CD4-positive, alpha-beta memory T cell (primary cell): ENCODE results near the gene NHEJ1. TPM values are rescaled to one million over a fixed set of nuclear protein-coding genes. Genes with fewer than 3 reads are reported as not detected.
A peak's percentile ranks its signal among the peaks of the same experiment; 100 is the strongest.

Experiments
- CTCF ChIA-PET: fragments of 350-600 bp; sonication (Branson Sonifier 250); formaldehyde crosslinking; loops from one replicate; lab custom pipeline; 2021; ENCODE audit warnings: inconsistent platforms; ENCODE audit not compliant: partially characterized antibody; lab: Charles Lee
- POLR2A ChIA-PET: fragments of 350-600 bp; sonication (Branson Sonifier 250); formaldehyde crosslinking; loops from one replicate; lab custom pipeline; 2021; ENCODE audit not compliant: partially characterized antibody; lab: Charles Lee
- DNase-seq, 5 donors: peaks; one replicate each; pipeline versions ENCODE4 v3.0.0 to v3.0.0-alpha.2; 2020 to 2022; ENCODE audit warnings: mixed read lengths in 1 of 5
- H3K27ac ChIP-seq: one replicate; pipeline ENCODE4 v1.7.0; 2013; ENCODE audit warnings: low read depth, low read length
- H3K27me3 ChIP-seq: 2 replicates; pipeline ENCODE4 v1.7.0; 2013; ENCODE audit warnings: mild to moderate bottlenecking, low read length, moderate library complexity; ENCODE audit not compliant: insufficient read depth
- H3K36me3 ChIP-seq: 2 replicates; pipeline ENCODE4 v1.7.0; 2013; ENCODE audit warnings: mild to moderate bottlenecking, low read length, moderate library complexity; ENCODE audit not compliant: insufficient read depth
- H3K4me1 ChIP-seq: 2 replicates; pipeline ENCODE4 v1.7.0; 2013; ENCODE audit warnings: mild to moderate bottlenecking, low read length, moderate library complexity; ENCODE audit not compliant: insufficient read depth
- H3K4me3 ChIP-seq, 2 donors: one replicate each; pipeline ENCODE4 v1.7.0; 2013; ENCODE audit warnings: low read length in 2 of 2, mild to moderate bottlenecking in 1 of 2
- H3K9me3 ChIP-seq, 2 donors: one replicate each; pipeline ENCODE4 v1.7.0; 2013; ENCODE audit warnings: low read length in 2 of 2, control low read depth in 1 of 2; ENCODE audit not compliant: control insufficient read depth in 1 of 2
- H3K27ac Mint-ChIP-seq, 7 donors: one replicate each; pipeline ENCODE4 v1.8.0; 2020 to 2021; ENCODE audit warnings: mixed read lengths in 7 of 7, mild to moderate bottlenecking in 6 of 7, inconsistent platforms in 3 of 7, moderate library complexity in 3 of 7
- H3K27me3 Mint-ChIP-seq, 2 donors: one replicate each; pipeline ENCODE4 v1.8.0; 2020 to 2021; ENCODE audit warnings: mixed read lengths in 2 of 2
- H3K36me3 Mint-ChIP-seq, 2 donors: one replicate each; pipeline ENCODE4 v1.8.0; 2020 to 2021; ENCODE audit warnings: mixed read lengths in 2 of 2, inconsistent platforms in 1 of 2, mild to moderate bottlenecking in 1 of 2
- H3K4me1 Mint-ChIP-seq, 4 donors: one replicate each; pipeline ENCODE4 v1.8.0; 2020 to 2021; ENCODE audit warnings: mixed read lengths in 4 of 4, mild to moderate bottlenecking in 1 of 4
- H3K4me3 Mint-ChIP-seq, 8 donors: one replicate each; pipeline ENCODE4 v1.8.0; 2020 to 2021; ENCODE audit warnings: mixed read lengths in 8 of 8, mild to moderate bottlenecking in 7 of 8, moderate library complexity in 6 of 8, inconsistent platforms in 3 of 8
- H3K9me3 Mint-ChIP-seq, 8 donors: one replicate each; pipeline ENCODE4 v1.8.0; 2020 to 2021; ENCODE audit warnings: mixed read lengths in 8 of 8, mild to moderate bottlenecking in 5 of 8, inconsistent platforms in 3 of 8, moderate library complexity in 1 of 8
- intact Hi-C: fragments of 100-400 bp; cut with micrococcal nuclease; formaldehyde crosslinking; loops from one replicate; pipeline ENCODE4 v1.15.1; 2023
- polyA plus RNA-seq, 2 donors: library from polyadenylated mRNA; unstranded; fragments of 300-500 nt; fragmentation: Illumina TruSeq; gene quantifications; one replicate each; pipeline ENCODE4 v1.2.3, GENCODE V29; 2021
- total RNA-seq, 2 experiments: library from RNA; stranded (reverse); gene quantifications; one replicate each; pipeline ENCODE4 v1.2.3, GENCODE V29; 2021

Gene NHEJ1
- total and polyA plus RNA-seq, 4 experiments from 2014 or later = 14.1 to 27.5 (median 20.5) TPM

GRCh38 chr2:219126555-219126954, 34.1 kb downstream of the NHEJ1 start:
- intact Hi-C loops = no loop called here
- Histone ChIP-seq H3K27ac (no peak overlapping the region), H3K4me1 (peaks cover 18% of the 10 kb centered on the region), H3K27me3 (no peaks in the 10 kb centered on the region), H3K36me3 (no peaks in the 10 kb centered on the region), H3K9me3 (no peaks in the 10 kb centered on the region), H3K4me3 (no peak overlapping the region)
- no peak overlapping the region for H3K4me3 Mint-ChIP-seq
- H3K36me3 Mint-ChIP-seq = peaks cover 15 to 18% of the 10 kb centered on the region in 2 donors
- H3K4me1 Mint-ChIP-seq = peaks cover 18 to 31% (median 20%) of the 10 kb centered on the region in 4 donors
- no peaks in the 10 kb centered on the region for H3K27me3 Mint-ChIP-seq
- H3K9me3 Mint-ChIP-seq = no peaks in the 10 kb centered on the region
- H3K27ac Mint-ChIP-seq = peak overlapping the region in 1 of 7 donors; percentile 62
- no peak for DNase-seq
- ChIA-PET CTCF (no interaction called here), POLR2A (no interaction called here)

- intact Hi-C loops = no loop called here
- Mint-ChIP-seq H3K9me3 (no peaks in the 10 kb centered on the region), H3K27me3 (no peaks in the 10 kb centered on the region), H3K36me3 (peaks cover 14 to 18% of the 10 kb centered on the region in 2 donors), H3K4me3 (no peak overlapping the region), H3K4me1 (peaks cover 18 to 31% (median 20%) of the 10 kb centered on the region in 4 donors), H3K27ac (no peak overlapping the region)
- Histone ChIP-seq H3K27me3 (no peaks in the 10 kb centered on the region), H3K4me3 (no peak overlapping the region), H3K36me3 (no peaks in the 10 kb centered on the region), H3K4me1 (peaks cover 18% of the 10 kb centered on the region), H3K9me3 (no peaks in the 10 kb centered on the region), H3K27ac (no peak overlapping the region)
- DNase-seq = no peak
- CTCF ChIA-PET = no interaction called here
- POLR2A ChIA-PET = no interaction called here
Observed at GRCh38 chr2:219125886-219126270, 34.7 kb downstream of the NHEJ1 start.

- no peaks in the 10 kb centered on the region for H3K36me3 ChIP-seq
- no peaks in the 10 kb centered on the region for H3K9me3 Mint-ChIP-seq
- H3K4me3 ChIP-seq = no peak overlapping the region
- H3K27ac Mint-ChIP-seq = peak overlapping the region in 2 of 7 donors; percentile 7 to 29
- intact Hi-C loops = no loop called here
- no peak for DNase-seq
- no peaks in the 10 kb centered on the region for H3K9me3 ChIP-seq
- H3K4me3 Mint-ChIP-seq = no peak overlapping the region
- ChIA-PET CTCF (interaction anchor here (2.6 kb wide), 1 partner anchor 67 kb away, joined by 8 read pairs; no protein-coding TSS in a partner anchor), POLR2A (no interaction called here)
- H3K27me3 ChIP-seq = no peaks in the 10 kb centered on the region
- no peak overlapping the region for H3K27ac ChIP-seq
- H3K27me3 Mint-ChIP-seq = no peaks in the 10 kb centered on the region
- peaks cover 18% of the 10 kb centered on the region for H3K4me1 ChIP-seq
- peaks cover 18 to 31% (median 20%) of the 10 kb centered on the region in 4 donors for H3K4me1 Mint-ChIP-seq
- peaks cover 14 to 18% of the 10 kb centered on the region in 2 donors for H3K36me3 Mint-ChIP-seq
Observed at GRCh38 chr2:219125225-219125885, 35.3 kb downstream of the NHEJ1 start.

GRCh38 chr2:219124381-219125110, 36.1 kb downstream of the NHEJ1 start:
- Histone ChIP-seq H3K4me1 (peaks cover 18% of the 10 kb centered on the region), H3K9me3 (no peaks in the 10 kb centered on the region), H3K27ac (no peak overlapping the region), H3K36me3 (no peaks in the 10 kb centered on the region), H3K27me3 (no peaks in the 10 kb centered on the region), H3K4me3 (no peak overlapping the region)
- H3K36me3 Mint-ChIP-seq = peaks cover 12 to 18% of the 10 kb centered on the region in 2 donors
- DNase-seq = peak in 1 of 5 donors; percentile 5
- peaks cover 18 to 31% (median 20%) of the 10 kb centered on the region in 4 donors for H3K4me1 Mint-ChIP-seq
- POLR2A ChIA-PET = no interaction called here
- no peaks in the 10 kb centered on the region for H3K9me3 Mint-ChIP-seq
- peak overlapping the region in 3 of 7 donors; percentile 0 to 5 (median 5) for H3K27ac Mint-ChIP-seq
- intact Hi-C loops = no loop called here
- peak overlapping the region in 1 of 8 donors; percentile 27 for H3K4me3 Mint-ChIP-seq
- CTCF ChIA-PET = interaction anchor here (1.1 to 2.6 kb wide), 2 partner anchors 66 to 95 kb away, joined by 3 to 8 read pairs; no protein-coding TSS in a partner anchor
- no peaks in the 10 kb centered on the region for H3K27me3 Mint-ChIP-seq

GRCh38 chr2:219123356-219124135, 37.1 kb downstream of the NHEJ1 start:
- DNase-seq = no peak
- no peak overlapping the region for H3K4me3 Mint-ChIP-seq
- H3K27me3 Mint-ChIP-seq = no peaks in the 10 kb centered on the region
- H3K36me3 Mint-ChIP-seq = peaks cover 12 to 15% of the 10 kb centered on the region in 2 donors
- no peaks in the 10 kb centered on the region for H3K36me3 ChIP-seq
- CTCF ChIA-PET = interaction anchor here (1.0 to 5.6 kb wide), 7 partner anchors 9 to 144 kb away, joined by 3 to 37 read pairs (median 3); no protein-coding TSS in a partner anchor
- POLR2A ChIA-PET = no interaction called here
- H3K4me1 ChIP-seq = peaks cover 18% of the 10 kb centered on the region
- peak overlapping the region in 1 of 7 donors; percentile 28 for H3K27ac Mint-ChIP-seq
- H3K27me3 ChIP-seq = no peaks in the 10 kb centered on the region
- H3K9me3 ChIP-seq = no peaks in the 10 kb centered on the region
- intact Hi-C loops = no loop called here
- no peak overlapping the region for H3K27ac ChIP-seq
- H3K4me1 Mint-ChIP-seq = peaks cover 18 to 27% (median 20%) of the 10 kb centered on the region in 4 donors
- H3K9me3 Mint-ChIP-seq = no peaks in the 10 kb centered on the region
- no peak overlapping the region for H3K4me3 ChIP-seq

GRCh38 chr2:219122202-219122980, 38.2 kb downstream of the NHEJ1 start:
- Mint-ChIP-seq H3K36me3 (peaks cover 10 to 15% of the 10 kb centered on the region in 2 donors), H3K4me1 (peaks cover 18 to 24% (median 20%) of the 10 kb centered on the region in 4 donors), H3K4me3 (no peak overlapping the region), H3K9me3 (no peaks in the 10 kb centered on the region), H3K27me3 (no peaks in the 10 kb centered on the region), H3K27ac (no peak overlapping the region)
- ChIA-PET CTCF (interaction anchor here (0.7 to 8.0 kb wide), 14 partner anchors 10 to 173 kb away, joined by 3 to 76 read pairs (median 3); no protein-coding TSS in a partner anchor), POLR2A (interaction anchor here (0.6 kb wide), 1 partner anchor 54 kb away, joined by 3 read pairs; the partner anchor contains the start of gene CNPPD1)
- no peaks in the 10 kb centered on the region for H3K9me3 ChIP-seq
- intact Hi-C loops = no loop called here
- H3K27me3 ChIP-seq = no peaks in the 10 kb centered on the region
- no peaks in the 10 kb centered on the region for H3K36me3 ChIP-seq
- no peak for DNase-seq
- H3K4me1 ChIP-seq = peaks cover 18% of the 10 kb centered on the region
- H3K4me3 ChIP-seq = no peak overlapping the region
- H3K27ac ChIP-seq = no peak overlapping the region
